ENCODE results near the gene BRME1. TPM values are rescaled to one million over a fixed set of nuclear protein-coding genes. Genes with fewer than 3 reads are reported as not detected.

BRME1 gene
- total RNA-seq, 4 donors from 2014 or later, result 0.34 to 1.7 (median 1.0) TPM

- H3K36me3 ChIP-seq, result no peaks in the 10 kb centered on the region
- H3K27ac ChIP-seq, result peak overlapping the region; percentile 92 to 99 (median 96)
- WGBS, 2 donors, result 54 to 89% methylated on average over 14 to 22 of the region's 26 CpGs
- peak; percentile 48 to 52 for DNase-seq
- H3K9me3 ChIP-seq, result no peaks in the 10 kb centered on the region
- H3K4me3 ChIP-seq (replicated peaks in 1 of 3), result peak overlapping the region; percentile 26 to 94 (median 33)
- intact Hi-C loops (cut with DNase I), result loop anchor here (5.0 kb wide), 1 partner anchor 44 kb away; the partner anchor contains the start of gene ZSWIM4
- H3K27me3 ChIP-seq, result no peaks in the 10 kb centered on the region
- H3K4me1 ChIP-seq, result peaks cover 24 to 68% of the 10 kb centered on the region in 2 donors
- no peak for TF ChIP-seq CTCF (IDR thresholded peaks at IDR 0.05)
- TF ChIP-seq POLR2A (IDR thresholded peaks at IDR 0.05), result no peak
These were observed 64.6 kb downstream of the BRME1 start for GRCh38 chr19:13841086-13841961.

GRCh38 chr19:13840305-13841085 is 65.4 kb downstream of the BRME1 start:
- 58 to 61% methylated on average over 16 to 19 of the region's 23 CpGs for WGBS, 2 donors
- Histone ChIP-seq H3K27ac (peak overlapping the region; percentile 92 to 99 (median 96)), H3K9me3 (no peaks in the 10 kb centered on the region), H3K4me3 (replicated peaks in 1 of 3) (peak overlapping the region in 2 of 3 donors; percentile 26 to 94), H3K36me3 (peaks cover 6 to 8% of the 10 kb centered on the region in 2 donors), H3K27me3 (no peaks in the 10 kb centered on the region), H3K4me1 (peaks cover 23 to 70% of the 10 kb centered on the region in 2 donors)
- intact Hi-C loops (cut with DNase I), result loop anchor here (5.0 kb wide), 1 partner anchor 43 kb away; the partner anchor contains the start of gene ZSWIM4
- TF ChIP-seq POLR2A (IDR thresholded peaks at IDR 0.05) (no peak), CTCF (IDR thresholded peaks at IDR 0.05) (no peak)
- peak; percentile 31 to 47 for DNase-seq

GRCh38 chr19:13839938-13840304 is 66.0 kb downstream of the BRME1 start:
- WGBS, 2 donors, result 24 to 26% methylated on average over 5 of the region's 6 CpGs
- intact Hi-C loops (cut with DNase I), result loop anchor here (5.0 kb wide), 1 partner anchor 43 kb away; the partner anchor contains the start of gene ZSWIM4
- Histone ChIP-seq H3K4me3 (replicated peaks in 1 of 3) (peak overlapping the region in 2 of 3 donors; percentile 10 to 94), H3K27ac (peak overlapping the region; percentile 92 to 99 (median 96)), H3K36me3 (peaks cover 6 to 8% of the 10 kb centered on the region in 2 donors), H3K4me1 (peaks cover 23 to 70% of the 10 kb centered on the region in 2 donors), H3K27me3 (no peaks in the 10 kb centered on the region), H3K9me3 (no peaks in the 10 kb centered on the region)
- TF ChIP-seq CTCF (IDR thresholded peaks at IDR 0.05) (no peak), POLR2A (IDR thresholded peaks at IDR 0.05) (no peak)
- no peak for DNase-seq

- TF ChIP-seq CTCF (IDR thresholded peaks at IDR 0.05) (no peak), POLR2A (IDR thresholded peaks at IDR 0.05) (peak in 1 of 2 donors; percentile 47)
- peaks cover 23 to 70% of the 10 kb centered on the region in 2 donors for H3K4me1 ChIP-seq
- intact Hi-C loops (cut with DNase I), result no loop called here
These were observed 66.6 kb downstream of the BRME1 start for GRCh38 chr19:13839130-13839937.

More at GRCh38 chr19:13839130-13839937, 66.6 kb downstream of the BRME1 start:
- WGBS, 2 donors, result 19 to 40% methylated on average over 25 to 28 of the region's 36 CpGs
- Histone ChIP-seq H3K36me3 (peaks cover 6 to 8% of the 10 kb centered on the region in 2 donors), H3K9me3 (no peaks in the 10 kb centered on the region), H3K4me3 (replicated peaks in 1 of 3) (peak overlapping the region; percentile 10 to 94 (median 12)), H3K27ac (peak overlapping the region; percentile 92 to 99 (median 96)), H3K27me3 (no peaks in the 10 kb centered on the region)
- peak; percentile 87 to 89 for DNase-seq
